Tongue (tissue), 3 donors: Measurements from ENCODE around the gene TRIM25. TPM values are rescaled to one million over a fixed set of nuclear protein-coding genes. Genes with fewer than 3 reads are reported as not detected.

ENCODE experiments used
- DNase-seq: peaks from one replicate; pipeline ENCODE4 v3.0.0-alpha.2; 2015
- small RNA-seq: library from RNA; depleted of rRNA; stranded (forward); fragments of <200 nt; gene quantifications from one replicate; pipeline ENCODE3, GENCODE V24; 2014; ENCODE audit warnings: low replicate concordance
- total RNA-seq: library from RNA; depleted of rRNA; stranded (reverse); fragments of >200 nt; gene quantifications from one replicate; pipeline ENCODE4 v1.2.3, GENCODE V29; 2014

The TRIM25 gene
- total RNA-seq, 1 donor from 2014 or later = 22.1 TPM

DNA sequence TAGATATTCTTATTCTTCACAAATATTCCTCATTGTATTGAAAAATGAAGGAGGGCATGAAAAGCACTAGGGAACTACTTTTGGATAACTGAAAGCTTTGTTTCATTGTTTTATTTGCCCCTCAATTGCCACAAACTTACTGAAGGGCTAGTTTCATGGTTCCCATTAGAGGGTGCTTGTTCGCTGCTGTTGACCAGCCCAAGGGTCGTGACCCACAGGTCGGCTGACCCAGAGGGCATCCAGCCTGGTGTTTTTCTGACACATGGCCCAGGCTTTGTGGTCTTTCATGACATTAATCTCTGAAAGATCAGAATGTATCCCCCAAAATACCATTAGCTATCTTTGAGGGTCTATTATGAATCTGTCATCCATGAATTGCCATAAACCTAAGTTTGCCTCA, 49.9 kb downstream of the TRIM25 start:
- DNase-seq = no peak

DNA sequence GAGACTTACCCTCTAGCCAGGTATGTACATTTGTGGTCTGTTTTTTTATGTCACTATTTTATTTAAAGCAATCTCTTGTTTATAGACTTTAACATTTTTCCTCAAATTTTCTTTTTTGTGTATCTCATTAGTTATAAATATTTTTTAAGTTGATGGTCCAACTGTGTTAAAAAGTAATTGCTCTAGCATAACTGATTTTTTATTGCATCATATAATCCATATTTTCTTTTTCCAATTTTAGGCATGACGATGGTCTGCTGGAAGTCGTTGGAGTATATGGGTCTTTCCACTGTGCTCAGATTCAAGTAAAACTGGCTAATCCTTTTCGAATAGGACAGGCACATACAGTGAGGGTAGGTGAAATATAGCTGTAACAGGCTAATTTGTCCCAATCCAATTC, 52.0 kb downstream of the TRIM25 start:
- no peak for DNase-seq

GRCh38 chr17:56851008-56851407, 62.8 kb downstream of the TRIM25 start:
- DNase-seq = no peak

DNA sequence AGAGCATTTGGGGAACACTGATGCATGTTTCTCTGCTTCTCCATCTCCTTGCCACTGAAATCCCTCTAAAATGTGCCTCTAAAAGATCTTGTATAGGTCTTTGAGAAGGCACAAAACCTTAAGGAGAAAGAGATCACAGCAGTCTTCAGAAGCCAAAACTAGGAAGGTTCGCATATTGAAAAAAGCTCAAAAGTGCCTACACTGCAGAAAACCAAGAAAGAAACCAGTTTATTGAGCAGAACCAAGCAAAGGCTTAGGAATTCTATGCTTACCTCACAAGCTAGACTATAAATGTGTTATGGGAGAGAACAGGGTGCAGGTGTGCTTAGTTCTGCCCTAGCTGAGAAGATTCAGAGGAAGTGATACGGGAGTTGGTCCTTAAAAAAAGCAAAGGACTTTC, 63.3 kb downstream of the TRIM25 start:
- no peak for DNase-seq

DNA sequence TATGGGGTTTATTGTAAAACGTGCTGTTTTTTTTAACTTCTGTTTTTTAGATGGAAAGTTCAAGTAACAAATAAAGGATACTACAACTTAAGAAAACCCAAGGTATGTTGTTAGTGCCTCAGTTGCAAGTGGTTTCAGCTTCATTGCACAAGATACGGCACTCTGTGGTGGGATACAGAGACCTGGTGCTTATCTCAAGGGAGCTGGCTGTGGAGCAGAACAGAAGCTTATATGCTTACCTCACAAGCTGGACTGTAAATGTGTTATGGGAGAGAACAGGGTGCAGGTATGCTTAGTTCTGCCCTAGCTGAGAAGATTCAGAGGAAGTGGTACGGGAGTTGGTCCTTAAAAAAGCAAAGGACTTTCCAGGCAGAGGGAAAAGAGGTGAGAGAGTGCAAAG, 64.7 kb downstream of the TRIM25 start:
- no peak for DNase-seq

DNA sequence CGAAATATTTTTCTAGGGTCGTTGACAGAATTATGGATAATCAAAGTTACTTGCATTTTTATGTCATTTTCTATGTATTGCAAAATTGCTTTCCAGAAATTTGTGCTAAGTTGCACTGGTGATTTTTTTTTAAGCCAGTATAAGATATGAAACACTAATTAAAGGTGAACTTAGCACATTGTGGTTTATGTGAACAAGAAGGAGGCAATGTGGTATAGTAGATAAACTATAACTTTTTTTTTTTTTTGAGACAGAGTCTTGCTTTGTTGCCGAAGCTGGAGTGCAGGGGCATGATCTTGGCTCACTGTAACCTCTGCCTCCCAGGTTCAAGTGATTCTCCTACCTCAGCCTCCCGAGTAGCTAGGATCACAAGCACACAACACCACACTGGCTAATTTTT, 66.7 kb downstream of the TRIM25 start:
- no peak for DNase-seq

GRCh38 chr17:56845934-56846333, 67.9 kb downstream of the TRIM25 start:
- no peak for DNase-seq

DNA sequence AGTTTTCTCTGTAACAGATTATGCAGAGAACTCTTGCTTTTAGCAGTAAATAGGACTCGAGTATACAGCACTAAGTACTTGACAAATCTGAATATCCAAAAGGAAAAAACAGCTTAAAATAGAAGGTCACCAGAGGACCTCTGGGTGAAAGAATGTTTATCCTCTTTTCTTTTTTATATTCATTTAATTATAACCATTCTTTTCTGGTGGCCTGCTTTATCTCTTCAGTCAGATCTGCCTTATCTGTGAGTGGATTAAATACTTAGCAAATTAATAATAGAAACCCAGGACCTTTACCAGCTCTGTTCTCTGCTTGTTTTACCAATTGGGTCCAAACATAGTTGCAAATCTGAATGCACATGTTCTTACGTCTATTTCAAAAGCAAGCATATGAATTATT, 71.3 kb downstream of the TRIM25 start:
- no peak for DNase-seq

DNA sequence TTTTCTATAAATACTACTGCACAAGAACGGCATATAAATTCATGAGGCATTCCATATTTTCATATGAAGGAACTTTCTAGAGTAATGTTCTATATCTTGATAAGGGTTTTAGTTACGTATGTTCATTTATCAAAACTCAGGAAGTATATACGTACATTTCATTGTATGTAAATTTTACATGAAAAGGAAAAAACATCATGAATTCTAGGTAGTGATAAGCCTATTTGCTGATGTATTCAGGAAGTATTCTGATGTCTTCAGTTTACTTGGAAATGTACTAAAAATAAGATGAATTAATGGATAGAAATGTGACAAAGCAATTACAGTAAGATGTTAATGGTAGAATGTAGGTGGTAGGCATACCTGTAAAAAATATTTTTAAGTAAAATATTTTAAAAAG, 75.2 kb downstream of the TRIM25 start:
- DNase-seq = no peak

Small RNAs within 50 kb of the gene (small RNA-seq; reads per million reads assigned to genes)
- not detected for gene AC015912.2
- not detected for gene RNU6-1158P

Other genes starting within 250 kb of the TRIM25 start
- 1.0 TPM for gene C17orf67, start 80.1 kb downstream of the TRIM25 start, total RNA-seq
- 10.1 TPM for gene DGKE, start 79.9 kb downstream of the TRIM25 start, total RNA-seq
- 17.4 TPM for gene COIL, start 47.0 kb upstream of the TRIM25 start, total RNA-seq
- 32.1 TPM for gene SCPEP1, start 64.1 kb upstream of the TRIM25 start, total RNA-seq
- 87.3 TPM for gene AKAP1, start 171.2 kb upstream of the TRIM25 start, total RNA-seq